22Rv1 (cell line): ENCODE measurements around the gene COMTD1.

Experiments used
- CTCF ChIP-seq: fragments of 450-650 bp; IDR thresholded peaks from 2 replicates; pipeline ENCODE4 v1.5.1; 2017; ENCODE audit warnings: mild to moderate bottlenecking
- ZFX ChIP-seq: fragments of 450-650 bp; IDR thresholded peaks from 2 replicates; pipeline ENCODE4 v1.6.1; 2017; ENCODE audit warnings: antibody characterized with exemption, borderline replicate concordance

GRCh38 chr10:75261813-75262705, 26.3 kb upstream of the COMTD1 start:
- TF ChIP-seq CTCF: no peak
- TF ChIP-seq ZFX: no peak
